ENCODE measurements around the gene NFIB. TPM values are rescaled to one million over a fixed set of nuclear protein-coding genes. Genes with fewer than 3 reads are reported as not detected.

Gene NFIB
- polyA plus RNA-seq, 1 of the 3 experiments (the other 2 are of a cell fraction), result 9.2 TPM

DNA sequence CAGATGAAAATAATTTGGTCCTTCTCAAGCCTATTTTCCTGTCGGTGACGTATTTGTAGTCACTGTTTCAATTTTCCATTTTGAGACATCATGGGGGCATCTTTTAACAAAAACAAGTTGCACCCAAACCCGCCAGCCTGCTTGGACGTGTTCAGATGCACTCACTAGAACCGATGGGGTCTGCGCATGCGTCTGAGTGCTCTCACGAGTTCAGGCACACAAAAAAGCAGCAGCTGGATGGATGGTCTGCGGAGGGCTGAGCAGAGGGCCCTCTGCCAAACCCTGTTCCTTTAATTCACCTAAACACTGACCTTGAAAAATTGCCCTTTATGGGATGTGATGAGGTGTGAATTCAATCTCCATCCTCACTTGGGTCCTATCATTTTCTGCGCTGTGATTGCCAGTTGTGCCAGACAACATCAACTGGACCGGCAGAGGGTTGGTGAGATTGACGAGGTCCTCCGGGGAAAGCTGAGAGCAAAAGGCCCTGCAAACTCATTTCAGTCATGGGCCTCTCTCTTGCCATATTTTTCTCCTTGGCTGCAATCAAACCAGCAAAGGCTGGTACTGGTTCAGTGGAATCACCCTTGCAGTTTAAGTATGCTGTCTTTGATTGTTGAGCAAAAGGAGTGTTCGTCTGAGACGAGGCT, 251.9 kb downstream of the NFIB start (continued):
- TF ChIP-seq JUND (IDR thresholded peaks at IDR 0.05) (no peak), GATA2 (CRISPR knock-in tag; IDR thresholded peaks at IDR 0.05) (no peak), FOXM1 (IDR thresholded peaks at IDR 0.05; ENCODE audit: low read depth) (no peak)
- TF ChIP-seq, protein P1, sequence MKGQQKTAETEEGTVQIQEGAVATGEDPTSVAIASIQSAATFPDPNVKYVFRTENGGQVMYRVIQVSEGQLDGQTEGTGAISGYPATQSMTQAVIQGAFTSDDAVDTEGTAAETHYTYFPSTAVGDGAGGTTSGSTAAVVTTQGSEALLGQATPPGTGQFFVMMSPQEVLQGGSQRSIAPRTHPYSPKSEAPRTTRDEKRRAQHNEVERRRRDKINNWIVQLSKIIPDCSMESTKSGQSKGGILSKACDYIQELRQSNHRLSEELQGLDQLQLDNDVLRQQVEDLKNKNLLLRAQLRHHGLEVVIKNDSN (IDR thresholded peaks at IDR 0.05; ENCODE audit: borderline replicate concordance, low read depth), result no peak

GRCh38 chr9:14058325-14058688, 255.6 kb downstream of the NFIB start:
- peak overlapping the region; percentile 87 to 98; a peak in 3 of 4 replicates for H3K27ac ChIP-seq (ENCODE audit: low read depth in 2 of 2, low read length in 1 of 2)
- no peaks in the 10 kb centered on the region for H3K27me3 ChIP-seq (ENCODE audit: insufficient read depth)
- no peaks in the 10 kb centered on the region for H3K9me2 ChIP-seq
- no peaks in the 10 kb centered on the region for H3K79me2 ChIP-seq (ENCODE audit: insufficient read depth)
- H3K36me3 ChIP-seq (replicated peaks in 1 of 2; ENCODE audit: control insufficient read depth in 1 of 2, insufficient read depth in 2 of 2, low read length in 1 of 2), result no peaks in the 10 kb centered on the region
- H3K9ac ChIP-seq, result no peak overlapping the region
- POLR2A ChIA-PET, result no interaction called here
- WGBS (ENCODE audit: low lambda C conversion rate), result 52% methylated on average over 4 of the region's 5 CpGs
- DNase-seq, result peak; percentile 39
- peaks cover 40 to 49% of the 10 kb centered on the region in 2 experiments for H3K4me1 ChIP-seq (ENCODE audit: control insufficient read depth in 1 of 2, insufficient read depth in 2 of 2, low read depth in 1 of 2, low read length in 1 of 2)
- no peaks in the 10 kb centered on the region for H4K20me1 ChIP-seq (ENCODE audit: insufficient read depth)
- peak overlapping the region; percentile 75; the same call in 1 of the 2 replicates for H2AFZ ChIP-seq (ENCODE audit: low read depth)
- no peaks in the 10 kb centered on the region for H3K9me3 ChIP-seq
- H3F3A ChIP-seq (replicated peaks; ENCODE audit: insufficient read depth), result peaks cover 32% of the 10 kb centered on the region
- no peak overlapping the region for H3K4me3 ChIP-seq (ENCODE audit: low read depth in 2 of 2, low read length in 1 of 2)
- CTCF ChIA-PET, result interaction anchor here (1.0 kb wide), 1 partner anchor 141 kb away, joined by 3 read pairs; no protein-coding TSS in a partner anchor
- peak overlapping the region; percentile 81; the same call in 1 of the 2 replicates for H3K4me2 ChIP-seq
- TF ChIP-seq, protein P2, sequence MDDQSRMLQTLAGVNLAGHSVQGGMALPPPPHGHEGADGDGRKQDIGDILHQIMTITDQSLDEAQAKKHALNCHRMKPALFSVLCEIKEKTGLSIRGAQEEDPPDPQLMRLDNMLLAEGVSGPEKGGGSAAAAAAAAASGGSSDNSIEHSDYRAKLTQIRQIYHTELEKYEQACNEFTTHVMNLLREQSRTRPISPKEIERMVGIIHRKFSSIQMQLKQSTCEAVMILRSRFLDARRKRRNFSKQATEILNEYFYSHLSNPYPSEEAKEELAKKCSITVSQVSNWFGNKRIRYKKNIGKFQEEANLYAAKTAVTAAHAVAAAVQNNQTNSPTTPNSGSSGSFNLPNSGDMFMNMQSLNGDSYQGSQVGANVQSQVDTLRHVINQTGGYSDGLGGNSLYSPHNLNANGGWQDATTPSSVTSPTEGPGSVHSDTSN (IDR thresholded peaks at IDR 0.05), result peak; percentile 7; the same call in 1 of the 2 replicates
- TF ChIP-seq NFIC (IDR thresholded peaks at IDR 0.05; ENCODE audit: borderline replicate concordance) (no peak), TCF12 (IDR thresholded peaks at IDR 0.05) (peak; percentile 50; the same call in 1 of the 2 replicates)

- Histone ChIP-seq H3K4me3 (ENCODE audit: low read depth in 2 of 2, low read length in 1 of 2) (no peak overlapping the region), H3K27me3 (ENCODE audit: insufficient read depth) (no peaks in the 10 kb centered on the region), H3K4me1 (ENCODE audit: control insufficient read depth in 1 of 2, insufficient read depth in 2 of 2, low read depth in 1 of 2, low read length in 1 of 2) (peaks cover 40 to 43% of the 10 kb centered on the region in 2 experiments), H3K27ac (ENCODE audit: low read depth in 2 of 2, low read length in 1 of 2) (peak overlapping the region; percentile 87 to 98; a peak in 3 of 4 replicates), H3F3A (replicated peaks; ENCODE audit: insufficient read depth) (peaks cover 29% of the 10 kb centered on the region), H3K36me3 (replicated peaks in 1 of 2; ENCODE audit: control insufficient read depth in 1 of 2, insufficient read depth in 2 of 2, low read length in 1 of 2) (no peaks in the 10 kb centered on the region), H3K9ac (no peak overlapping the region), H3K9me2 (no peaks in the 10 kb centered on the region), H3K4me2 (peak overlapping the region; percentile 81), H3K79me2 (ENCODE audit: insufficient read depth) (no peaks in the 10 kb centered on the region), H2AFZ (ENCODE audit: low read depth) (peak overlapping the region; percentile 75; the same call in 1 of the 2 replicates), H4K20me1 (ENCODE audit: insufficient read depth) (no peaks in the 10 kb centered on the region), H3K9me3 (no peaks in the 10 kb centered on the region)
- peak; percentile 47 for DNase-seq
- POLR2A ChIA-PET, result no interaction called here
- CTCF ChIA-PET, result interaction anchor here (1.0 to 2.1 kb wide), 3 partner anchors 141 to 711 kb away, joined by 3 to 9 read pairs (median 4); no protein-coding TSS in a partner anchor
- 29% methylated on average over 13 of the region's 13 CpGs for WGBS (ENCODE audit: low lambda C conversion rate)
- TF ChIP-seq MEF2A (IDR thresholded peaks at IDR 0.05; ENCODE audit: borderline replicate concordance, low read depth) (no peak), ZBTB33 (IDR thresholded peaks at IDR 0.05; ENCODE audit: borderline replicate concordance, low read depth) (0 out of 2 replicates have a peak, but pooled peaks have one; percentile 28), NRF1 (IDR thresholded peaks at IDR 0.05; ENCODE audit: low read depth, low read length) (no peak), MAX (IDR thresholded peaks at IDR 0.05; ENCODE audit: low read depth) (no peak; the same call in 1 of the 2 replicates), RAD21 (IDR thresholded peaks at IDR 0.05; ENCODE audit: low read length) (peak; percentile 20; the same call in 1 of the 2 replicates), FOXM1 (IDR thresholded peaks at IDR 0.05; ENCODE audit: low read depth) (0 out of 2 replicates have a peak, but pooled peaks have one; percentile 37), TAF1 (IDR thresholded peaks at IDR 0.05; ENCODE audit: borderline replicate concordance, low read depth, low read length) (no peak), CTCF (IDR thresholded peaks at IDR 0.05) (no peak), IRF3 (IDR thresholded peaks at IDR 0.05; ENCODE audit: low read depth, low read length) (no peak)
Observed at GRCh38 chr9:14057368-14058324, 256.3 kb downstream of the NFIB start.

All from SK-N-SH (cell line).